Activated CD8-positive, alpha-beta T cell treated with anti-CD3 and anti-CD28 coated beads for 36 hours (primary cell): ENCODE measurements around the gene NUBPL. TPM values are rescaled to one million over a fixed set of nuclear protein-coding genes. Genes with fewer than 3 reads are reported as not detected.

Experiments used
- ATAC-seq: fragments of 200-7000 bp; cut with Tn5 transposase; one replicate; pipeline ENCODE4 v1.10.0; 2021; ENCODE audit warnings: mild to moderate bottlenecking, moderate library complexity
- CTCF ChIA-PET: fragments of 350-600 bp; sonication (Branson Sonifier 250); formaldehyde crosslinking; loops from one replicate; lab custom pipeline; 2021; ENCODE audit warnings: antibody characterized with exemption; lab: Charles Lee
- POLR2A ChIA-PET: fragments of 350-600 bp; sonication (Branson Sonifier 250); formaldehyde crosslinking; loops from one replicate; lab custom pipeline; 2021; ENCODE audit warnings: antibody characterized with exemption; lab: Charles Lee
- DNase-seq: peaks from one replicate; pipeline ENCODE4 v3.0.0-alpha.2; 2020
- H3K27ac Mint-ChIP-seq: one replicate; pipeline ENCODE4 v1.8.0; 2021; ENCODE audit warnings: mild to moderate bottlenecking, mixed read lengths
- H3K27me3 Mint-ChIP-seq: one replicate; pipeline ENCODE4 v1.8.0; 2021; ENCODE audit warnings: mixed read lengths
- H3K36me3 Mint-ChIP-seq: one replicate; pipeline ENCODE4 v1.8.0; 2021; ENCODE audit warnings: low read depth, mixed read lengths
- H3K4me1 Mint-ChIP-seq: one replicate; pipeline ENCODE4 v1.8.0; 2021; ENCODE audit warnings: low read depth, mixed read lengths
- H3K4me3 Mint-ChIP-seq: one replicate; pipeline ENCODE4 v1.8.0; 2021; ENCODE audit warnings: mild to moderate bottlenecking, moderate library complexity, mixed read lengths
- H3K9me3 Mint-ChIP-seq: one replicate; pipeline ENCODE4 v1.8.0; 2021; ENCODE audit warnings: mixed read lengths
- intact Hi-C: fragments of 100-400 bp; cut with micrococcal nuclease; formaldehyde crosslinking; loops from one replicate; pipeline ENCODE4 v1.10.0; 2022
- total RNA-seq, 2 experiments: library from RNA; stranded (reverse); gene quantifications; one replicate each; pipeline ENCODE4 v1.2.3, GENCODE V29; 2021
- TF ChIP-seq, protein P1 (sequence below): fragments of 200-600 bp; IDR thresholded peaks from one replicate; pipeline ENCODE4 v1.8.0; 2022; ENCODE audit warnings: antibody characterized with exemption, mild to moderate bottlenecking

Gene NUBPL
- total RNA-seq, 2 experiments from 2014 or later: 14.3 to 14.4 TPM

DNA sequence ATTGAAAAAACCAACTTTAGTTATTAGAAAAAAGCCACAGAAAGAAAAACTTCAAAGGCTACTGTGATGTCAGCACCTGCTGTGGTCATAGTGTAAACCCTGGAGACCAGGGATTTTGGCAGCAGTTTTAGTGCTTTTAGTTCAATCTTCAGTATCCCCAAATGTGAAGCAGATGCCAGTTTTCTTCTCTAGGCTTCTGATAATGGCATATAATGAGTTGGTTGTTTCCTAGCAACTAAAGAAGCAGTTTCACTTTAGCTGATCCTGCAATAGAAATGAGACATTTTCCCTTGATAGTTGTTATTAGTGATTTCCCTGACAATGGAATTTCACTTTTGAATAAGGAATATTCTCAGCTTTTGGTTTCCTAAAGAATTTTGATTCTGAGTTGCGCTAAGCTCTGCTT is 131.2 kb downstream of the NUBPL start:
- no peak for ATAC-seq
- Mint-ChIP-seq H3K27me3 (no peaks in the 10 kb centered on the region), H3K4me3 (no peak overlapping the region), H3K9me3 (no peaks in the 10 kb centered on the region), H3K36me3 (peaks cover 6% of the 10 kb centered on the region), H3K4me1 (no peaks in the 10 kb centered on the region), H3K27ac (no peak overlapping the region)
- ChIA-PET POLR2A (no interaction called here), CTCF (no interaction called here)
- no peak for DNase-seq
- TF ChIP-seq, protein P1, sequence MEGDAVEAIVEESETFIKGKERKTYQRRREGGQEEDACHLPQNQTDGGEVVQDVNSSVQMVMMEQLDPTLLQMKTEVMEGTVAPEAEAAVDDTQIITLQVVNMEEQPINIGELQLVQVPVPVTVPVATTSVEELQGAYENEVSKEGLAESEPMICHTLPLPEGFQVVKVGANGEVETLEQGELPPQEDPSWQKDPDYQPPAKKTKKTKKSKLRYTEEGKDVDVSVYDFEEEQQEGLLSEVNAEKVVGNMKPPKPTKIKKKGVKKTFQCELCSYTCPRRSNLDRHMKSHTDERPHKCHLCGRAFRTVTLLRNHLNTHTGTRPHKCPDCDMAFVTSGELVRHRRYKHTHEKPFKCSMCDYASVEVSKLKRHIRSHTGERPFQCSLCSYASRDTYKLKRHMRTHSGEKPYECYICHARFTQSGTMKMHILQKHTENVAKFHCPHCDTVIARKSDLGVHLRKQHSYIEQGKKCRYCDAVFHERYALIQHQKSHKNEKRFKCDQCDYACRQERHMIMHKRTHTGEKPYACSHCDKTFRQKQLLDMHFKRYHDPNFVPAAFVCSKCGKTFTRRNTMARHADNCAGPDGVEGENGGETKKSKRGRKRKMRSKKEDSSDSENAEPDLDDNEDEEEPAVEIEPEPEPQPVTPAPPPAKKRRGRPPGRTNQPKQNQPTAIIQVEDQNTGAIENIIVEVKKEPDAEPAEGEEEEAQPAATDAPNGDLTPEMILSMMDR: no peak
- intact Hi-C loops: no loop called here

DNA sequence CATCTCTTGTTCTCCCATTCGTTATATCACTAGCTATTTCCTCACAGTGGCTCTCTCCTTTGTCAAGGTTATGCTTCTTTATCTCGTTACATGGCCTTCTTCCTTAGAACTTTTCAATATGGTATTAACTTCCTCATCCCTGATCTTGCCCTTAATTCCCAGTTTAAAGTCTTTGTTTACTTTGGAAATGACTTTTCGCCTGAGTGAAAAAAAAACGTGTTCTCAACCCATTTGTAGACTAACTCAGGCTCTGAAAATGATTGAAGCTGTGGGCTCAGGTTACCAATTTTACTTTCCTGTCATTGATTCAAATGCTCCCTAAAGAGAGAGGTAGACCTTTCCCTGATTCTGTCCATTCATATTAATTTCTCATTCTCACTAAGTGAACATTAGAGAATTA is 135.2 kb downstream of the NUBPL start:
- ChIA-PET CTCF (no interaction called here), POLR2A (no interaction called here)
- Mint-ChIP-seq H3K9me3 (peaks cover 5% of the 10 kb centered on the region), H3K36me3 (peaks cover 7% of the 10 kb centered on the region), H3K27me3 (no peaks in the 10 kb centered on the region), H3K27ac (no peak overlapping the region), H3K4me3 (no peak overlapping the region), H3K4me1 (no peaks in the 10 kb centered on the region)
- TF ChIP-seq, protein P1: no peak
- ATAC-seq (no peak), DNase-seq (no peak)
- intact Hi-C loops: no loop called here

DNA sequence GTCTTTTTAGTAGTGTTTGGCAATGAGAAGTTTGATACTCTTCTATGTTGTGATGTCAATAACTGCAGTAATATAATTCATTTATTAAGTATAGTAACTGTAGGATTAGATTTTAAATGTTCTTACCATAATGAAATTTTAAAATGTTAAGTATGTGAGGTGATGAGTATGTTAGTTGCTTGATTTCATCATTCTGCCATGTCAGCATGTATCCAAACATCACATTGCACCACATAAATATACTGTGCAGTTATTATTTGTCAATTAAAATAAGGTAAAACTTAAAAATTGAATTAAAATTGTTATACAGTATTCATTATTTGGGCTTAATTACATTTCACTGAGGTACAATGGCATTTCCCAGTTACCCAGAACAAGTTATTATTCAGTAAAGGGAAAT is 138.6 kb downstream of the NUBPL start:
- peaks cover 22% of the 10 kb centered on the region for H3K9me3 Mint-ChIP-seq
- DNase-seq (no peak), ATAC-seq (no peak)
- TF ChIP-seq, protein P1: no peak
- H3K27me3 Mint-ChIP-seq: no peaks in the 10 kb centered on the region
- H3K36me3 Mint-ChIP-seq: peaks cover 36% of the 10 kb centered on the region
- H3K4me3 Mint-ChIP-seq: no peak overlapping the region
- intact Hi-C loops: no loop called here
- CTCF ChIA-PET: no interaction called here
- POLR2A ChIA-PET: no interaction called here
- H3K27ac Mint-ChIP-seq: no peak overlapping the region
- H3K4me1 Mint-ChIP-seq: no peaks in the 10 kb centered on the region

DNA sequence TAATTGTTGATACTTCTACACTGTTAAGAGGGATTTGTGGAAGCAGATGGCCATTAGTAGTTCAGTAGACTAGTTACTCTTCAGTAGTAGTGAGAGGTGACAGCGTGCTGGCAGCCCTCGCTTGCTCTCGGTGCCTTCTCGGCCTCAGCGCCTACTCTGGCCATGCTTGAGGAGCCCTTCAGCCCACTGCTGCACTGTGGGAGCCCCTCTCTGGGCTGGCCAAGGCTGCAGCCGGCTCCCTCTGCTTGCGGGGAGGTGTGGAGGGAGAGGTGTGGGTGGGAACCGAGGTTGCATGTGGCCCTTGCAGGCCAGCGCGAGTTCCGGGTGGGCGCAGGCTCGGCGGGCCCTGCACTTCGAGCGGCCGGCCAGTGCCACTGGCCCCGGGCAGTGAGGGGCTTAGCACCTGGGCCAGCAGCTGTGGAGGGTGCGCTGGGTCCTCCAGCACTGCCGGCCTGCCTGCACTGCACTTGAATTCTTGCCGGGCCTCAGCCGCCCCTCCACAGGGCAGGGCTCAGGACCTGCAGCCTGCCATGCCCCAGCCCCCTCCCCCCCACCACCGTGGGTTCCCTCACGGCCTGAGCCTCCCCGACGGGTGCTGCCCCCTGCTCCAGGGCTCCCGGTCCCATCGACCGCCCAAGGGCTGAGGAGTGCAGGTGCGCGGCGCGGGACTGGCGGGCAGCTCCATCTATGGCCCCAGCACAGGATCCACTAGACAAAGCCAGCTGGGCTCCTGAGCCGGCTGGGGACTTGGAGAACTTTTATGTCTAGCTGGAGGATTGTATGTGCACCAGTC is 139.3 kb downstream of the NUBPL start:
- peaks cover 43% of the 10 kb centered on the region for H3K36me3 Mint-ChIP-seq
- TF ChIP-seq, protein P1: no peak
- no peak for DNase-seq

DNA sequence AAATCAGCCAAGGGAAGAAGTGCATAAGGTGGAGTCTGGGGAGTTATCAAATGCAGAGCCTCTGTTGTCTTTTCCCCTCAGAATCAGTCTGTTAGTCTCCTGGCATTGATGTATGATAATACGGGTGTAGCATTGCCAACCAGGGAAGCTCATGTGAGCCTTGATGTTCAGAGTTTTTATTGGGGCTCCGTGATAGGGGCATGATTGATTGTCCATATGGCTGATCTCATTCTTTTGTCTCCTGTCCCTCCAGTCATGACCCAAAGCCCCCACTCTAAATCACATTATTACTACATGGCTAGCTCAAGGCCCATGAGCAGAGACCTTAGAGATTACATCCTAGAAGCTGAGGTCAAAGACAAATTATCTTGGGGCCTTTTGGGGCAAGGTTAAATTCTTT is 140.9 kb downstream of the NUBPL start:
- DNase-seq (no peak), ATAC-seq (no peak)
- CTCF ChIA-PET: no interaction called here
- Mint-ChIP-seq H3K36me3 (peaks cover 55% of the 10 kb centered on the region), H3K27ac (no peak overlapping the region), H3K4me3 (no peak overlapping the region), H3K9me3 (peaks cover 26% of the 10 kb centered on the region), H3K27me3 (no peaks in the 10 kb centered on the region), H3K4me1 (no peaks in the 10 kb centered on the region)
- POLR2A ChIA-PET: no interaction called here
- TF ChIP-seq, protein P1: no peak
- intact Hi-C loops: no loop called here

More for the DNA sequence above, 139.3 kb downstream of the NUBPL start:
- Mint-ChIP-seq H3K4me3 (no peak overlapping the region), H3K27me3 (no peaks in the 10 kb centered on the region), H3K27ac (no peak overlapping the region), H3K9me3 (peaks cover 25% of the 10 kb centered on the region), H3K4me1 (no peaks in the 10 kb centered on the region)
- no peak for ATAC-seq
- CTCF ChIA-PET: no interaction called here
- intact Hi-C loops: no loop called here
- POLR2A ChIA-PET: no interaction called here
